Caco-2 (cell line): ENCODE data around the gene MRM1. TPM values are rescaled to one million over a fixed set of nuclear protein-coding genes. Genes with fewer than 3 reads are reported as not detected.
A peak's percentile ranks its signal among the peaks of the same experiment; 100 is the strongest.

ENCODE experiments used
- BruUV-seq: library from RNA; stranded (reverse); fragments of 400-500 nt; replicated peaks from 2 replicates; lab custom pipeline; 2021; lab: Mats Ljungman, UMichigan
- CTCF ChIA-PET: fragments of 300-600 bp; sonication (Branson Sonifier 250); formaldehyde crosslinking; loops from one replicate; lab custom pipeline; 2022; ENCODE audit warnings: antibody characterized with exemption; lab: Charles Lee
- POLR2A ChIA-PET: fragments of 300-600 bp; sonication (Branson Sonifier 250); formaldehyde crosslinking; loops from one replicate; lab custom pipeline; 2022; ENCODE audit warnings: antibody characterized with exemption; lab: Charles Lee
- DNase-seq, 2 experiments: peaks; one replicate each; pipeline versions ENCODE4 v3.0.0 to v3.0.0-alpha.2; 2020 to 2022
- H3K27me3 ChIP-seq: replicated peaks from 2 replicates; pipeline ENCODE4 v1.6.0; 2011; ENCODE audit warnings: low read length; ENCODE audit not compliant: control insufficient read depth, insufficient read depth
- H3K36me3 ChIP-seq: 2 replicates; pipeline ENCODE4 v1.5.1; 2011; ENCODE audit warnings: low read length; ENCODE audit not compliant: control insufficient read depth, insufficient read depth
- H3K4me1 ChIP-seq: fragments of 250-450 bp; sonication (Bioruptor Pico); 2 replicates; pipeline ENCODE4 v1.5.1; 2020; ENCODE audit warnings: mild to moderate bottlenecking
- H3K4me3 ChIP-seq: 2 replicates; pipeline ENCODE4 v1.5.1; 2011; ENCODE audit warnings: low read depth, mild to moderate bottlenecking, control low read depth, low read length
- H3K9me3 ChIP-seq: fragments of 250-450 bp; sonication (Bioruptor Pico); 2 replicates; pipeline ENCODE4 v1.5.1; 2020; ENCODE audit warnings: mild to moderate bottlenecking, moderate library complexity
- H3K27ac Mint-ChIP-seq: one replicate; pipeline ENCODE4 v1.8.0; 2022; ENCODE audit warnings: mixed read lengths; ENCODE audit not compliant: unreplicated experiment
- H3K27me3 Mint-ChIP-seq: one replicate; pipeline ENCODE4 v1.8.0; 2022; ENCODE audit warnings: mixed read lengths; ENCODE audit not compliant: insufficient read depth, unreplicated experiment
- H3K36me3 Mint-ChIP-seq: one replicate; pipeline ENCODE4 v1.8.0; 2022; ENCODE audit warnings: mild to moderate bottlenecking, mixed read lengths; ENCODE audit not compliant: insufficient read depth, unreplicated experiment
- H3K4me1 Mint-ChIP-seq: one replicate; pipeline ENCODE4 v1.8.0; 2022; ENCODE audit warnings: low read depth, mixed read lengths; ENCODE audit not compliant: unreplicated experiment
- H3K4me3 Mint-ChIP-seq: one replicate; pipeline ENCODE4 v1.8.0; 2022; ENCODE audit warnings: mild to moderate bottlenecking, moderate library complexity, mixed read lengths; ENCODE audit not compliant: unreplicated experiment
- H3K9me3 Mint-ChIP-seq: one replicate; pipeline ENCODE4 v1.8.0; 2022; ENCODE audit warnings: mixed read lengths; ENCODE audit not compliant: unreplicated experiment
- intact Hi-C: fragments of 100-400 bp; cut with micrococcal nuclease; formaldehyde crosslinking; loops from one replicate; pipeline ENCODE4 v1.10.0; 2022; ENCODE audit not compliant: unreplicated experiment
- total RNA-seq: library from RNA; stranded (reverse); gene quantifications from 2 replicates; pipeline ENCODE4 v1.2.3, GENCODE V29; 2022
- TF ChIP-seq, protein P1 (sequence below), 2 experiments: fragments of 200-600 bp in 1 of 2; IDR thresholded peaks; 1 replicate in 1 of 2; 2 replicates in 1 of 2; pipeline versions ENCODE4 v1.5.1 to v1.8.0; 2011 to 2022; ENCODE audit warnings: antibody characterized with exemption in 1 of 2, control low read depth in 1 of 2, inconsistent platforms in 1 of 2, low read depth in 1 of 2, low read length in 1 of 2, mild to moderate bottlenecking in 1 of 2, moderate library complexity in 1 of 2; ENCODE audit not compliant: insufficient read depth in 1 of 2, severe bottlenecking in 1 of 2, unreplicated experiment in 1 of 2

MRM1 gene
- total RNA-seq, 1 experiment from 2014 or later, result 9.3 TPM

GRCh38 chr17:36640346-36640745, 39.0 kb downstream of the MRM1 start:
- Histone ChIP-seq H3K4me1 (peaks cover 9% of the 10 kb centered on the region), H3K4me3 (no peak overlapping the region), H3K9me3 (no peaks in the 10 kb centered on the region), H3K36me3 (no peaks in the 10 kb centered on the region), H3K27me3 (peaks cover 2% of the 10 kb centered on the region; the same call in 1 of the 2 replicates)
- DNase-seq, result no peak
- H3K4me3 Mint-ChIP-seq, result no peak overlapping the region
- BruUV-seq, result no TSS peak
- POLR2A ChIA-PET, result no interaction called here
- no peaks in the 10 kb centered on the region for H3K36me3 Mint-ChIP-seq
- H3K27me3 Mint-ChIP-seq, result peaks cover 45% of the 10 kb centered on the region
- TF ChIP-seq, protein P1, sequence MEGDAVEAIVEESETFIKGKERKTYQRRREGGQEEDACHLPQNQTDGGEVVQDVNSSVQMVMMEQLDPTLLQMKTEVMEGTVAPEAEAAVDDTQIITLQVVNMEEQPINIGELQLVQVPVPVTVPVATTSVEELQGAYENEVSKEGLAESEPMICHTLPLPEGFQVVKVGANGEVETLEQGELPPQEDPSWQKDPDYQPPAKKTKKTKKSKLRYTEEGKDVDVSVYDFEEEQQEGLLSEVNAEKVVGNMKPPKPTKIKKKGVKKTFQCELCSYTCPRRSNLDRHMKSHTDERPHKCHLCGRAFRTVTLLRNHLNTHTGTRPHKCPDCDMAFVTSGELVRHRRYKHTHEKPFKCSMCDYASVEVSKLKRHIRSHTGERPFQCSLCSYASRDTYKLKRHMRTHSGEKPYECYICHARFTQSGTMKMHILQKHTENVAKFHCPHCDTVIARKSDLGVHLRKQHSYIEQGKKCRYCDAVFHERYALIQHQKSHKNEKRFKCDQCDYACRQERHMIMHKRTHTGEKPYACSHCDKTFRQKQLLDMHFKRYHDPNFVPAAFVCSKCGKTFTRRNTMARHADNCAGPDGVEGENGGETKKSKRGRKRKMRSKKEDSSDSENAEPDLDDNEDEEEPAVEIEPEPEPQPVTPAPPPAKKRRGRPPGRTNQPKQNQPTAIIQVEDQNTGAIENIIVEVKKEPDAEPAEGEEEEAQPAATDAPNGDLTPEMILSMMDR (IDR thresholded peaks at IDR 0.05; ENCODE audit: insufficient read depth in 1 of 2, low read depth in 1 of 2, low read length in 1 of 2, severe bottlenecking in 1 of 2, unreplicated experiment in 1 of 2), result no peak
- CTCF ChIA-PET, result no interaction called here
- no peaks in the 10 kb centered on the region for H3K9me3 Mint-ChIP-seq
- no peak overlapping the region for H3K27ac Mint-ChIP-seq
- H3K4me1 Mint-ChIP-seq, result no peaks in the 10 kb centered on the region
- intact Hi-C loops, result no loop called here

DNA sequence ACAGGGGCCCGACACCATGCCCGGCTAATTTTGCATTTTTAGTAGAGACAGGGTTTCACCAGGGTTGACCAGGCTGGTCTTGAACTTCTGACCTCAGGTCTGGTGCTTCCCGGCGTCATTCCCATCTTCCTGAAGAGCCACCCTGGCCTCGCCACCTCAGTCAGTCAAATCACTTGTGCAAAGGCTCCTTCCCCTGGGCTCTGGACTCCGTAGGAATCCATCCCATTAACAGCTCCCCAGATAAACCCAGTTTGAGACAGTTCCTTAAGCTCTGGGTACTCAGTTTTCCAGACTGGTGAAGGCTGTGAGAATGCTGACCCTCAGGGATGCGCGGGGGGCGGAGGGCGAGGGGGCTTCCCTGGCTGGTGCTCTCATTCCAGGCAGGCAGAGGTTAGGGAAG, 39.5 kb downstream of the MRM1 start:
- CTCF ChIA-PET, result no interaction called here
- intact Hi-C loops, result no loop called here

DNA sequence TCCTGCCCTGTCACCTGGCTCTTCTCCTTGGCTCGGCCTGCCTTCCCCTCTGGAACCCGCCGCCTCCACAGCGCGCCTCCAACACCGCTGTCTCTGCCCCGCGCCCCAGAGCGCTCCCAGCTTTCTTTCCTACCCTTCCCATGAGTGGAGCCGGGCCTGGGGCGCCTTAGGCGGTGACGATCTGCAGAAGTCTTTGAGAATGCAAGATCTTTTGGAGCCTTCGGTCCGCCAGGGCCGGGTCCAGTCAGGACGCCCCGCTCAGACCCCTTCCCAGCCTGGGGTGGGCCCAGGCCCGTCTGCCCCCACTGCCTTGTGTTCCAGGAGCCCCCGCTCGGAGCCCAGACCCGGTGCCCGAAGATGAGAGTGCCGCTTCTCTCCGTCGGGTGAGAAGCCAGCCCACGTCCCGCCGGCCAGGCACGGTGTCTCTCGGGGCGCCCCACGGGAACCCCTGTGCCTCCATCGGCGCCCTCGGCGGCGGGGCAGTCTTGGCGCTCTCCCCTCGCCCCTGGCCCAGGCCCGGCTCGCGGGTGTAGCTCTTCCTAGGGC, 40.0 kb downstream of the MRM1 start:
- H3K4me3 Mint-ChIP-seq, result peak overlapping the region; percentile 72
- DNase-seq, result no peak
- ChIA-PET POLR2A (no interaction called here), CTCF (interaction anchor here (0.5 kb wide), 1 partner anchor 479 kb away, joined by 4 read pairs; no protein-coding TSS in a partner anchor)
- Histone ChIP-seq H3K4me3 (0 out of 2 replicates have a peak overlapping the region, but pooled peaks have one; percentile 9), H3K27me3 (peaks cover 2% of the 10 kb centered on the region; the same call in 1 of the 2 replicates), H3K9me3 (no peaks in the 10 kb centered on the region), H3K36me3 (no peaks in the 10 kb centered on the region), H3K4me1 (peaks cover 9% of the 10 kb centered on the region)
- H3K27me3 Mint-ChIP-seq, result peaks cover 52% of the 10 kb centered on the region
- H3K27ac Mint-ChIP-seq, result no peak overlapping the region
- H3K9me3 Mint-ChIP-seq, result no peaks in the 10 kb centered on the region
- no peaks in the 10 kb centered on the region for H3K36me3 Mint-ChIP-seq
- TF ChIP-seq, protein P1 (IDR thresholded peaks at IDR 0.05; ENCODE audit: insufficient read depth in 1 of 2, low read depth in 1 of 2, low read length in 1 of 2, severe bottlenecking in 1 of 2, unreplicated experiment in 1 of 2), result no peak
- H3K4me1 Mint-ChIP-seq, result no peaks in the 10 kb centered on the region
- intact Hi-C loops, result no loop called here
- BruUV-seq, result no TSS peak

More for the DNA sequence above, 39.5 kb downstream of the MRM1 start:
- H3K9me3 ChIP-seq, result no peaks in the 10 kb centered on the region
- no peak overlapping the region for H3K27ac Mint-ChIP-seq
- POLR2A ChIA-PET, result no interaction called here
- peaks cover 9% of the 10 kb centered on the region for H3K4me1 ChIP-seq
- H3K27me3 ChIP-seq, result peaks cover 2% of the 10 kb centered on the region; the same call in 1 of the 2 replicates
- H3K4me1 Mint-ChIP-seq, result no peaks in the 10 kb centered on the region
- BruUV-seq, result no TSS peak
- no peak overlapping the region for H3K4me3 ChIP-seq
- H3K4me3 Mint-ChIP-seq, result no peak overlapping the region
- no peak for DNase-seq
- H3K36me3 Mint-ChIP-seq, result no peaks in the 10 kb centered on the region
- no peaks in the 10 kb centered on the region for H3K36me3 ChIP-seq
- H3K27me3 Mint-ChIP-seq, result peaks cover 46% of the 10 kb centered on the region
- TF ChIP-seq, protein P1 (IDR thresholded peaks at IDR 0.05; ENCODE audit: insufficient read depth in 1 of 2, low read depth in 1 of 2, low read length in 1 of 2, severe bottlenecking in 1 of 2, unreplicated experiment in 1 of 2), result no peak
- no peaks in the 10 kb centered on the region for H3K9me3 Mint-ChIP-seq
